ENCODE measurements around the gene SYNDIG1. TPM values are rescaled to one million over a fixed set of nuclear protein-coding genes. Genes with fewer than 3 reads are reported as not detected.

The SYNDIG1 gene
- total RNA-seq, 4 donors from 2014 or later, result 0.27 to 0.32 TPM; not detected in 2

- 62 to 90% methylated on average over 6 to 7 of the region's 7 CpGs for WGBS, 2 donors (ENCODE audit: low coverage in 1 of 2)
- no peak for DNase-seq
- Histone ChIP-seq H3K27ac (no peak overlapping the region), H3K4me1 (no peaks in the 10 kb centered on the region), H3K4me3 (no peak overlapping the region), H3K27me3 (no peaks in the 10 kb centered on the region), H3K9me3 (peaks cover 0 to 3% of the 10 kb centered on the region in 2 donors), H3K36me3 (no peaks in the 10 kb centered on the region)
- intact Hi-C loops (cut with DNase I; ENCODE audit: low total_unique reads) (no loop called here), in situ Hi-C loops (cut with MboI; ENCODE audit: low pct_ligation_motif_present in 1 of 4, low pct_unique_long_range_greater_than_20kb in 1 of 4, low sequenced_read_pairs in 3 of 4) (no loop called here)
- TF ChIP-seq POLR2AphosphoS5 (IDR thresholded peaks at IDR 0.05) (no peak), EP300 (IDR thresholded peaks at IDR 0.05; ENCODE audit: low read depth) (no peak), POLR2A (IDR thresholded peaks at IDR 0.05) (no peak), CTCF (IDR thresholded peaks at IDR 0.05) (no peak)
These were observed 214.2 kb downstream of the SYNDIG1 start for GRCh38 chr20:24683676-24684075.

GRCh38 chr20:24684421-24684871, 215.0 kb downstream of the SYNDIG1 start:
- intact Hi-C loops (cut with DNase I; ENCODE audit: low total_unique reads), result no loop called here
- H3K27me3 ChIP-seq, result no peaks in the 10 kb centered on the region
- H3K4me1 ChIP-seq, result no peaks in the 10 kb centered on the region
- in situ Hi-C loops (cut with MboI; ENCODE audit: low pct_ligation_motif_present in 1 of 4, low pct_unique_long_range_greater_than_20kb in 1 of 4, low sequenced_read_pairs in 3 of 4), result no loop called here
- no peak overlapping the region for H3K27ac ChIP-seq
- TF ChIP-seq CTCF (IDR thresholded peaks at IDR 0.05) (no peak), POLR2A (IDR thresholded peaks at IDR 0.05) (no peak), EP300 (IDR thresholded peaks at IDR 0.05; ENCODE audit: low read depth) (no peak), POLR2AphosphoS5 (IDR thresholded peaks at IDR 0.05) (no peak)
- WGBS, 2 donors (ENCODE audit: low coverage in 1 of 2), result 67% methylated on average over 9 of the region's 9 CpGs; no CpG with 5 or more reads in 1 of the 2 donors
- H3K36me3 ChIP-seq, result no peaks in the 10 kb centered on the region
- no peak for DNase-seq
- no peak overlapping the region for H3K4me3 ChIP-seq
- H3K9me3 ChIP-seq, result peaks cover 0 to 3% of the 10 kb centered on the region in 2 donors

GRCh38 chr20:24684956-24685691, 215.7 kb downstream of the SYNDIG1 start:
- H3K27ac ChIP-seq, result no peak overlapping the region
- peaks cover 0 to 3% of the 10 kb centered on the region in 2 donors for H3K9me3 ChIP-seq
- 80 to 86% methylated on average over 2 to 15 of the region's 16 CpGs for WGBS, 2 donors (ENCODE audit: low coverage in 1 of 2)
- in situ Hi-C loops (cut with MboI; ENCODE audit: low pct_ligation_motif_present in 1 of 4, low pct_unique_long_range_greater_than_20kb in 1 of 4, low sequenced_read_pairs in 3 of 4), result no loop called here
- no peak overlapping the region for H3K4me3 ChIP-seq
- H3K36me3 ChIP-seq, result no peaks in the 10 kb centered on the region
- no peaks in the 10 kb centered on the region for H3K4me1 ChIP-seq
- no peak for DNase-seq
- TF ChIP-seq CTCF (IDR thresholded peaks at IDR 0.05) (no peak), POLR2AphosphoS5 (IDR thresholded peaks at IDR 0.05) (no peak), POLR2A (IDR thresholded peaks at IDR 0.05) (no peak), EP300 (IDR thresholded peaks at IDR 0.05; ENCODE audit: low read depth) (no peak)
- intact Hi-C loops (cut with DNase I; ENCODE audit: low total_unique reads), result no loop called here
- H3K27me3 ChIP-seq, result no peaks in the 10 kb centered on the region

GRCh38 chr20:24685736-24686135, 216.3 kb downstream of the SYNDIG1 start:
- H3K36me3 ChIP-seq, result no peaks in the 10 kb centered on the region
- DNase-seq, result no peak
- H3K27me3 ChIP-seq, result no peaks in the 10 kb centered on the region
- H3K4me3 ChIP-seq, result no peak overlapping the region
- no peaks in the 10 kb centered on the region for H3K4me1 ChIP-seq
- 84% methylated on average over 5 of the region's 5 CpGs; no CpG with 5 or more reads in 1 of the 2 donors for WGBS, 2 donors (ENCODE audit: low coverage in 1 of 2)
- in situ Hi-C loops (cut with MboI; ENCODE audit: low pct_ligation_motif_present in 1 of 4, low pct_unique_long_range_greater_than_20kb in 1 of 4, low sequenced_read_pairs in 3 of 4), result no loop called here
- H3K27ac ChIP-seq, result no peak overlapping the region
- intact Hi-C loops (cut with DNase I; ENCODE audit: low total_unique reads), result no loop called here
- peaks cover 0 to 3% of the 10 kb centered on the region in 2 donors for H3K9me3 ChIP-seq
- TF ChIP-seq EP300 (IDR thresholded peaks at IDR 0.05; ENCODE audit: low read depth), result no peak
- no peak for TF ChIP-seq POLR2A (IDR thresholded peaks at IDR 0.05)
- TF ChIP-seq POLR2AphosphoS5 (IDR thresholded peaks at IDR 0.05), result no peak
- no peak for TF ChIP-seq CTCF (IDR thresholded peaks at IDR 0.05)

All from transverse colon (tissue), 4 donors.